GM12892 (cell line): ENCODE results near the gene SHOC1.
"Not testable (repeated sequence)": the region's sequence is repeated elsewhere in the genome, so short reads cannot be mapped to it uniquely, and the experiment has no call there.

Experiments used
- DNase-seq: peaks from one replicate; pipeline ENCODE4 v3.0.0; 2011; ENCODE audit not compliant: insufficient read length
- FAIRE-seq: peaks from 2 replicates; lab custom pipeline; 2011; peaks lifted over from hg19 to GRCh38; lab: Jason Lieb, UNC
- POLR2A ChIP-seq: IDR thresholded peaks from 2 replicates; pipeline ENCODE4 v1.6.1; 2011; ENCODE audit warnings: low read depth, low read length, control low read depth
- POLR2AphosphoS5 ChIP-seq: IDR thresholded peaks from 2 replicates; pipeline ENCODE4 v1.6.1; 2011; ENCODE audit warnings: low read depth, low read length, control low read depth
- TAF1 ChIP-seq: IDR thresholded peaks from 2 replicates; pipeline ENCODE4 v1.6.1; 2011; ENCODE audit warnings: low read depth, mild to moderate bottlenecking, control low read depth, low read length, borderline replicate concordance

Gene SHOC1

GRCh38 chr9:111803924-111804323, 9.2 kb upstream of the SHOC1 start:
- no peak for DNase-seq
- no peak for TF ChIP-seq POLR2A
- TF ChIP-seq POLR2AphosphoS5: no peak
- no peak for TF ChIP-seq TAF1
- FAIRE-seq: no peak

- TF ChIP-seq POLR2AphosphoS5 (no peak), POLR2A (no peak), TAF1 (no peak)
- DNase-seq (no peak), FAIRE-seq (no peak)
These were observed 5.3 kb upstream of the SHOC1 start for GRCh38 chr9:111799915-111800526.

GRCh38 chr9:111799506-111799905, 4.8 kb upstream of the SHOC1 start:
- FAIRE-seq: no peak
- TF ChIP-seq POLR2A (no peak), POLR2AphosphoS5 (no peak), TAF1 (no peak)
- no peak for DNase-seq

GRCh38 chr9:111798786-111799185, 4.0 kb upstream of the SHOC1 start:
- no peak for TF ChIP-seq POLR2AphosphoS5
- no peak for TF ChIP-seq POLR2A
- TF ChIP-seq TAF1: no peak
- FAIRE-seq: no peak
- no peak for DNase-seq

GRCh38 chr9:111795557-111795839, 761 bp upstream of the SHOC1 start:
- no peak for TF ChIP-seq POLR2AphosphoS5
- TF ChIP-seq POLR2A: no peak
- no peak for TF ChIP-seq TAF1
- FAIRE-seq (no peak), DNase-seq (no peak)

- DNase-seq, FAIRE-seq: not testable (repeated sequence)
These were observed 2.9 kb downstream of the SHOC1 start for GRCh38 chr9:111791821-111792220.

GRCh38 chr9:111789881-111790280, 4.9 kb downstream of the SHOC1 start:
- FAIRE-seq: no peak
- DNase-seq: no peak
- TF ChIP-seq TAF1 (no peak), POLR2AphosphoS5 (no peak), POLR2A (no peak)

- TF ChIP-seq POLR2A: no peak
- TF ChIP-seq POLR2AphosphoS5: no peak
- TF ChIP-seq TAF1: no peak
- FAIRE-seq: no peak
These were observed 10.9 kb downstream of the SHOC1 start for GRCh38 chr9:111783857-111784256.

GRCh38 chr9:111783424-111783823, 11.3 kb downstream of the SHOC1 start:
- DNase-seq: no peak
- TF ChIP-seq POLR2AphosphoS5 (no peak), TAF1 (no peak), POLR2A (no peak)
- FAIRE-seq: peak; percentile 54

More at GRCh38 chr9:111783857-111784256, 10.9 kb downstream of the SHOC1 start:
- no peak for DNase-seq

- FAIRE-seq (no peak), DNase-seq (no peak)
- TF ChIP-seq POLR2AphosphoS5: no peak
- no peak for TF ChIP-seq TAF1
- no peak for TF ChIP-seq POLR2A
These were observed 28.7 kb downstream of the SHOC1 start for GRCh38 chr9:111766066-111766465.

- FAIRE-seq (no peak), DNase-seq (no peak)
- TF ChIP-seq POLR2A (no peak), POLR2AphosphoS5 (no peak), TAF1 (no peak)
These were observed 32.2 kb downstream of the SHOC1 start for GRCh38 chr9:111762556-111762955.

- DNase-seq (no peak), FAIRE-seq (peak; percentile 95)
These were observed 34.7 kb downstream of the SHOC1 start for GRCh38 chr9:111759762-111760639.

More at GRCh38 chr9:111759762-111760639, 34.7 kb downstream of the SHOC1 start:
- no peak for TF ChIP-seq POLR2AphosphoS5
- TF ChIP-seq TAF1: no peak
- TF ChIP-seq POLR2A: no peak
